Measurements from ENCODE around the gene RAB7B.

- TF ChIP-seq, protein P1, sequence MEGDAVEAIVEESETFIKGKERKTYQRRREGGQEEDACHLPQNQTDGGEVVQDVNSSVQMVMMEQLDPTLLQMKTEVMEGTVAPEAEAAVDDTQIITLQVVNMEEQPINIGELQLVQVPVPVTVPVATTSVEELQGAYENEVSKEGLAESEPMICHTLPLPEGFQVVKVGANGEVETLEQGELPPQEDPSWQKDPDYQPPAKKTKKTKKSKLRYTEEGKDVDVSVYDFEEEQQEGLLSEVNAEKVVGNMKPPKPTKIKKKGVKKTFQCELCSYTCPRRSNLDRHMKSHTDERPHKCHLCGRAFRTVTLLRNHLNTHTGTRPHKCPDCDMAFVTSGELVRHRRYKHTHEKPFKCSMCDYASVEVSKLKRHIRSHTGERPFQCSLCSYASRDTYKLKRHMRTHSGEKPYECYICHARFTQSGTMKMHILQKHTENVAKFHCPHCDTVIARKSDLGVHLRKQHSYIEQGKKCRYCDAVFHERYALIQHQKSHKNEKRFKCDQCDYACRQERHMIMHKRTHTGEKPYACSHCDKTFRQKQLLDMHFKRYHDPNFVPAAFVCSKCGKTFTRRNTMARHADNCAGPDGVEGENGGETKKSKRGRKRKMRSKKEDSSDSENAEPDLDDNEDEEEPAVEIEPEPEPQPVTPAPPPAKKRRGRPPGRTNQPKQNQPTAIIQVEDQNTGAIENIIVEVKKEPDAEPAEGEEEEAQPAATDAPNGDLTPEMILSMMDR (conservative IDR thresholded peaks at IDR 0.05 in 1 of 2, IDR thresholded peaks at IDR 0.05 in 1 of 2; ENCODE audit: extremely low read depth in 1 of 2, insufficient read depth in 1 of 2, low read depth in 1 of 2, low read length in 2 of 2), result no peak
- no peak for TF ChIP-seq EZH2 (IDR thresholded peaks at IDR 0.05; ENCODE audit: borderline replicate concordance, low read length)
These were observed 51.4 kb downstream of the RAB7B start for GRCh38 chr1:205951746-205952145.
